ENCODE measurements around the gene KCNQ5.

Gene KCNQ5

GRCh38 chr6:72820906-72821305 is 199.0 kb downstream of the KCNQ5 start:
- TF ChIP-seq, protein P1, sequence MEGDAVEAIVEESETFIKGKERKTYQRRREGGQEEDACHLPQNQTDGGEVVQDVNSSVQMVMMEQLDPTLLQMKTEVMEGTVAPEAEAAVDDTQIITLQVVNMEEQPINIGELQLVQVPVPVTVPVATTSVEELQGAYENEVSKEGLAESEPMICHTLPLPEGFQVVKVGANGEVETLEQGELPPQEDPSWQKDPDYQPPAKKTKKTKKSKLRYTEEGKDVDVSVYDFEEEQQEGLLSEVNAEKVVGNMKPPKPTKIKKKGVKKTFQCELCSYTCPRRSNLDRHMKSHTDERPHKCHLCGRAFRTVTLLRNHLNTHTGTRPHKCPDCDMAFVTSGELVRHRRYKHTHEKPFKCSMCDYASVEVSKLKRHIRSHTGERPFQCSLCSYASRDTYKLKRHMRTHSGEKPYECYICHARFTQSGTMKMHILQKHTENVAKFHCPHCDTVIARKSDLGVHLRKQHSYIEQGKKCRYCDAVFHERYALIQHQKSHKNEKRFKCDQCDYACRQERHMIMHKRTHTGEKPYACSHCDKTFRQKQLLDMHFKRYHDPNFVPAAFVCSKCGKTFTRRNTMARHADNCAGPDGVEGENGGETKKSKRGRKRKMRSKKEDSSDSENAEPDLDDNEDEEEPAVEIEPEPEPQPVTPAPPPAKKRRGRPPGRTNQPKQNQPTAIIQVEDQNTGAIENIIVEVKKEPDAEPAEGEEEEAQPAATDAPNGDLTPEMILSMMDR (IDR thresholded peaks at IDR 0.05; ENCODE audit: low read depth, low read length), result no peak

GRCh38 chr6:72822023-72822422 is 200.2 kb downstream of the KCNQ5 start:
- TF ChIP-seq, protein P1 (IDR thresholded peaks at IDR 0.05; ENCODE audit: low read depth, low read length), result no peak
- no peak overlapping the region for H3K4me3 ChIP-seq (ENCODE audit: low read depth, low read length)

More at GRCh38 chr6:72820906-72821305, 199.0 kb downstream of the KCNQ5 start:
- no peak overlapping the region for H3K4me3 ChIP-seq (ENCODE audit: low read depth, low read length)

DNA sequence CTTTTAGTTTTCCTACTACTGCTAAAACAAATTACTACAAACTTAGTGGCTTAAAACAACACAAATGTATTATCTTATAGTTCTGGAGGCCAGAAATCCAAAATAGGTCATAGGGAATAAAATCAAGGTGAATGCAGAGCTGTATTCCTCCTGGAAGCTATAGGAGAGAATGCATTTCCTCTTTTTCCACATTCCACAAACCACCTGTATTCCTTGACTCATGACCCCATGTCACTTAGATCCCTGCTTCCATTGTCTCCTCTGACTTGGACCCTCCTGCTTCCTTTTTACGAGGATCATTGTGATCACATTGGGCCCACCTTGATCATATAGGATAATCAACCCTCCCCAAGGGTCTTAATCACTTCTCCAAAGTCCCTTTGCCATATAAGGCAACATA is 200.8 kb downstream of the KCNQ5 start:
- TF ChIP-seq, protein P1 (IDR thresholded peaks at IDR 0.05; ENCODE audit: low read depth, low read length), result no peak

DNA sequence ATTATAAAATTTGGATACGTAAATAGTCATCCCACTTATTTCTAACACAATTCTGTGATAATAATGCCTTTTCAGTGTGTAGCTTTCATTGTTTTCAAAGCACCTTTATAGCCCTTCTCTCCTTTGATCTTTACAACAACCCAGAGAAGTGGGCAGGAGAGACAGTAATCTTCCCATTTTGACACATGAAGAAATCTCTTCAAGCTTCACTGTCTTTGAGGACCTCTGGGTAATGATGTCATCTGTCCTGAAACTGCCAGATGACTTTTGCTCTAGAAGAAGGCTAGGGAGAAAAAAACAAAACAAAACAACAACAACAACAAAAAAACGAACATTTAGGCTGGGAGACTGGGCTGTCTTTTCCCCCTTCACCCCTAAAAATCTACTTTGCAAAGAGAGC is 203.0 kb downstream of the KCNQ5 start:
- no peak overlapping the region for H3K4me3 ChIP-seq (ENCODE audit: low read depth, low read length)
- TF ChIP-seq, protein P1 (IDR thresholded peaks at IDR 0.05; ENCODE audit: low read depth, low read length), result no peak

More for the DNA sequence above, 200.8 kb downstream of the KCNQ5 start:
- H3K4me3 ChIP-seq (ENCODE audit: low read depth, low read length), result no peak overlapping the region

DNA sequence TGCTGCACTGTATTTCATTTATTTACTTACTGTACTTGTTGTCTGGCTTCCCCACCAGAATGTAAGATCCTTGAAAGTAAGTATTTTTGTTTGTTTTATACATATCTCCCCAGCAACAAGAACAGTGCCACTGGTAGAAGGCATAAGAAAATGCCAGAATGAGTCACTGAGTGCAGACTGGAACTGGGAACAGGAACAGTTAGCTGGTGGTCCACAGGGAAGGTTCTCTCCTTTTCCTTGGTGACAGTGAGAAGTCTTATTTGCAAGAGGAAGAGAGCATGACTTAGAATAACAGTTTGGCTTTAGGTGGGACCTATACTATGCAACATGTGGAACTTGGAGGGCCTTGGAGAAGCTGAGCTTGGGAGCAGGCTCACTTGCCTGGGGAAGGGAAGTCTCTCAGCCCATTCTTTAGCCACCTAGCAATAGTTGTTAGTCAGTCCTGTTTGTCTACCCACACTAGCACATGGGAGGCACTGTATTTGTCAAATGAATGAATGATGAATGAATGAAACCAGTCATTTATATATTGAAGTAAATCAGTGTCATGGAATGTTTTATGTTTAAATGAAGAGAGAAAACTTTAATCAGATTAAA is 203.5 kb downstream of the KCNQ5 start:
- TF ChIP-seq, protein P1 (IDR thresholded peaks at IDR 0.05; ENCODE audit: low read depth, low read length), result no peak
- H3K4me3 ChIP-seq (ENCODE audit: low read depth, low read length), result no peak overlapping the region

DNA sequence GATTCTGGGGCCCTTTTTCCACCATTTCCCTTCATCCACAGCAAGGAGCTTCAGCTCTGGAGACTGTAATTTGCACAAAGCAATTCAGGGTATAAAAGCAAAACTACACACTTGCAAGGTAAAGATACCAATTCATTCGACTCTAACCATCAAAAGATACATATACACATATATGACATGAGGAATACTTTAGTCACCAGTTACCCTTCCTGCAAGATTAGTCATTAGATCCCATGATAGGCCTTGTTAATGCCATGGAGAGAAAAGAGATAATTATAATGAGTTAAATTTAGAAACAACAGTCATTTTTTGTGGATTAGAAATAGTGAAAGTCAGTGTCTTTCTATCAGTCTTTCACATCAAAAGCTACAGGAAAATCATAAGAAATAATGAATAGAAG is 204.2 kb downstream of the KCNQ5 start:
- H3K4me3 ChIP-seq (ENCODE audit: low read depth, low read length), result no peak overlapping the region

GRCh38 chr6:72826744-72827438 is 205.0 kb downstream of the KCNQ5 start:
- TF ChIP-seq, protein P1 (IDR thresholded peaks at IDR 0.05; ENCODE audit: low read depth, low read length), result no peak
- H3K4me3 ChIP-seq (ENCODE audit: low read depth, low read length), result no peak overlapping the region

More for the DNA sequence above, 204.2 kb downstream of the KCNQ5 start:
- TF ChIP-seq, protein P1 (IDR thresholded peaks at IDR 0.05; ENCODE audit: low read depth, low read length), result no peak
